HG03354 (cell line): ENCODE measurements around the gene HIVEP3.

Experiments used
- ATAC-seq: cut with Tn5 transposase; IDR thresholded peaks from one replicate; pipeline ENCODE4 v1.9.1; 2021; ENCODE audit warnings: mild to moderate bottlenecking; ENCODE audit not compliant: unreplicated experiment, poor library complexity, severe bottlenecking

The HIVEP3 gene

DNA sequence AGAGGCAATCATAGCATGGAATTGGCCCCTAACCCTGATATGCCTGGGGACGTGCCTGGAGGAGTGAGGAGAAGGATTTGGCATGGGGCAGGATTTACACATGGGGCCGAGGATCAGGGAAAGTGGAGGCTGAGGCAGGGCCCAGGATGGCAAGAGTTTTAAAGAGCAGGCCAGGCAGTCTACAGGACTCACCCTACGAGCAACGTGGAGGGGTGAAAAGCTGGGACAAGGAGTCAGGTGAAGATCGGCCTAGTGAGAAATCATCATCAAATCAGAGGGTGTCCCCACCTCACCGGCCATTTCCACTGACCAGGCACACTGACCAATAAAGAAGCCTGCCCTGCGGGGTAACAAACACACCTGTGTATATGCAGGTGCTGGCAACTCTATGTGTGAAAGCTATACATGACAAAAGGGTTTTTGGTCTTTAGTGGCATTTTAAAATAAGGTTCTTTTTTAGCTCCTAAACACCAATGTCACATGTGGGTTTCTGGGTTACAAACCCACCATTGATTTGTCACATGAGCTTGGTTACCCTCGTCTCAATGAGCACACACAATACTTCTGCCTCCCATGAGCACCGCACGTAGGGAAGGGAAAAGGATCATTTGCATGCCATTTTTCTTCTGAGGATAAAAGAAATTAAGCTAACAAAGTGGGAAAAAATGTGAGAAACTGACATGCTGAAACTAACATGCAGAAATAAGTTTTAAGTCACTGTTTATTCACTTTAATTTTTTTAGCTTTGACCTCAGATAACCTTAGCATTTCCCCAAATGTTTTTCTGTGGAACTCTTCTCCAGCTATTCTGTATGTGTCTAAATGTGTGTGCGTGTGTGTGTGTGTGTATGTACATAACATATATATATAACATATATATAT, 266.1 kb downstream of the HIVEP3 start:
- no peak for ATAC-seq

GRCh38 chr1:41650028-41650880, 268.5 kb downstream of the HIVEP3 start:
- ATAC-seq, result no peak

DNA sequence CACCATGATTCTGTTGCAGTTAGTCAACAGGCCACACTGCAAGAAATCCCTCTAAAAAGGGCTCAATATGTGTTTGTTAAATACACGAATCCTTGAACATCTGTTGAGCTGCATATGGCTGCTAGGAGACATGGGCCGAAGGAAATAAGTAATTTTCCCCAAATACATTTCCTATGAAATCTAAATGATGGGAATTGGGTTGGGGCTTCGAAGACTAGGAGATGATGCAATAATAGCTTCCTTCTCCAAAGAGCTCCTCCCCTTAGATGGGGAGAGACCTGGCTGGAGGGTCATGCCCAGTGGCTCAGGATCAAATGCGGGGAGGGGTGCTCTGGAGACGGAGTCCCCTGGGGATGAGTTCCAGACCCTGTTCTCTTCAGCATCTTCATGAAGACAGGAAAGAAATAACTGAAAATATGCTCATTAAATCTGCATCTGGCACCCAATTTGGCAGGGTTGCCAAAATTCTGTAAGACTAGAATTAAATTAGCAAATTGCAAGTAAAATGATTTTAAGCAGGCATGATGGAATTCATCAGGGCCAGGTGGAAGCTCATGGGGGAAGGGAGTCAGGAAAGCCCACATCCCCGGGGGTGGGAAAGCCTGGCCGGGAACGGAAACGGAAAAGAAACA, 269.2 kb downstream of the HIVEP3 start:
- no peak for ATAC-seq

- no peak for ATAC-seq
Observed at GRCh38 chr1:41648844-41649243, 269.9 kb downstream of the HIVEP3 start.

DNA sequence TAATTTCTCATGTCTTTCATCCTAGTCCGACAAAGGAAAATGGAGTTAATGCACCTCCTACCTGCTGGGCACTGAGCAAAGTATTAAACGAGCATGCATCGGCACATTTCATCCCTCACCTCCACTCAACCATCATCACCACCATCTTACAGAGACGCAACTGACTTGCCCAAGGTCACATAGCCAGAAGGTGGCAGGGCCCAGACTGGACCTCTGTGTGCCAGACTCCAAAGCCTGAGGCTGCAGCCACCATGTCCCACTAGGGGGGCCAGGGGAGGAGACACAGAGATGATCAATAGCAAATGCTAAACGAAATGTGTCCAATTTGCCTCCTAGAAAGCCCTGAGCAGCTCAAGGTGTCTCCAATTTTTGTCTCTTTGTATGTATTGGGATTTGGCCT, 270.5 kb downstream of the HIVEP3 start:
- no peak for ATAC-seq

GRCh38 chr1:41647221-41648135, 271.2 kb downstream of the HIVEP3 start:
- ATAC-seq, result no peak

- no peak for ATAC-seq
Observed at GRCh38 chr1:41646186-41646585, 272.5 kb downstream of the HIVEP3 start.

DNA sequence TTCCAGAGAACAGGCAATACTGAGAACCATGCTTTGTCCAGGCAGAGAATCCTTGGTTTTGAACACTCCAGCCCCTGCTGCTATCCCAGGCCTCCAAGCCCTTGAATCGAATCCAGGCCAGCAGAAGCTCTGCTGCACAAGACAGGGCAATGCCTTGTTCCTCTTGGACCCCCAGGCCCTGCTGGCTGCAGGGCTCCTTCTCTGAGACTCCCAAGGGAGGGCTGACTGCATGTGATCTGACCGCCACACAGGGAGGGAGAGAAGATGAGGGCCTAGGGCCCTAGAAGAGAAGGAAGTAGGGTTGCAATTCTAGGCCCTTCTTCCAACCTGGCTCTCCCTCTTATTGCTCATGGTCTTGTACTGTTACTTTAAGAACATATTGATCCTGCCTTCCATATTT, 273.7 kb downstream of the HIVEP3 start:
- ATAC-seq, result no peak

- no peak for ATAC-seq
Observed at GRCh38 chr1:41642922-41643821, 275.6 kb downstream of the HIVEP3 start.

- ATAC-seq, result no peak
Observed at GRCh38 chr1:41641941-41642527, 276.7 kb downstream of the HIVEP3 start.

- peak; percentile 51 for ATAC-seq
Observed at GRCh38 chr1:41641475-41641814, 277.3 kb downstream of the HIVEP3 start.

GRCh38 chr1:41640756-41641474, 277.8 kb downstream of the HIVEP3 start:
- no peak for ATAC-seq

- ATAC-seq, result no peak
Observed at GRCh38 chr1:41640141-41640751, 278.5 kb downstream of the HIVEP3 start.

GRCh38 chr1:41639332-41639936, 279.3 kb downstream of the HIVEP3 start:
- no peak for ATAC-seq

GRCh38 chr1:41638086-41639024, 280.4 kb downstream of the HIVEP3 start:
- ATAC-seq, result no peak

GRCh38 chr1:41637367-41637766, 281.4 kb downstream of the HIVEP3 start:
- no peak for ATAC-seq
